Nephron progenitor cell (in vitro differentiated cells): ENCODE results near the gene ZNF362.

Experiments used
- DNase-seq: peaks from one replicate; pipeline ENCODE4 v3.0.0; 2021
- H3K27ac Mint-ChIP-seq: 2 replicates; pipeline ENCODE4 v1.8.0; 2021; ENCODE audit warnings: mild to moderate bottlenecking, moderate library complexity, mixed read lengths
- H3K27me3 Mint-ChIP-seq: 2 replicates; pipeline ENCODE4 v1.8.0; 2021; ENCODE audit warnings: mild to moderate bottlenecking, low read depth, mixed read lengths; ENCODE audit not compliant: poor library complexity
- H3K36me3 Mint-ChIP-seq: 2 replicates; pipeline ENCODE4 v1.8.0; 2021; ENCODE audit warnings: low read depth, mixed read lengths
- H3K4me1 Mint-ChIP-seq: 2 replicates; pipeline ENCODE4 v1.8.0; 2021; ENCODE audit warnings: mixed read lengths
- H3K4me3 Mint-ChIP-seq: 2 replicates; pipeline ENCODE4 v1.8.0; 2021; ENCODE audit warnings: mild to moderate bottlenecking, moderate library complexity, mixed read lengths
- H3K9me3 Mint-ChIP-seq: 2 replicates; pipeline ENCODE4 v1.8.0; 2021; ENCODE audit warnings: mild to moderate bottlenecking, moderate library complexity, mixed read lengths
- TF ChIP-seq, protein P1 (sequence below): fragments of 200-600 bp; sonication (generic); IDR thresholded peaks from 2 replicates; pipeline ENCODE4 v1.5.0; 2021; ENCODE audit warnings: antibody characterized with exemption

ZNF362 gene

DNA sequence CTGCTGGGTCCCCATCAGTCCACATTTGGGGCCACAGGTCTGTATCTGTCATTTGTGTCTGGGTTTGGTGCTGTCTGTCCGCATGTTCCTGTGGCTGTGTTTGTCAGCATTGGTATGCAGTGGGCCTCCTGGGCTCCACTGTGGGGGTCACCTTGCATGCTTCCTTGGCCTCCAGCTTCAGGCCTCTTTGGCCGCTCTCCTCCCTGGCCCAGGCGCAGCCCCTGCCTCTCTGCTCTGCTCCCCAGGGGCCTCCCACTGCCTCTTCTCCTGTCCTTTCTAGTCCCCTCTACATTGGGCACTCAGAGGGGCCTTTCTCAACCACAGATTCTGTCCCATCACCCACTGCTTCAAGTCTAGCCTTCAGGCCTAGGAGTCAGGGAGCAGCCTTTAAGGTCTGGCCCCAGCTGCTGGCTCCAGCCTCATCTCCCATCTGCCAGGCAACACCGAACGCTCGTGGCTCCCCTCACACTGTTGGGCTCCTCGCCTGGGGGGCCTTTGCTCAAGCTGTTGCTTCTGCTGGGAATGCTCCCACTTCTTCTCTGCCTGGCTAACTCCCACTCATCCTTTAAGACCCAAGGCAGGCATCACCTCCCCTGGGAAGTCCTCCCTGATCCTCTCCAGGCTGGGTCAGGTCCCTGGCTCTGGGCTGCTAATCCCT is 14.6 kb downstream of the ZNF362 start:
- H3K27me3 Mint-ChIP-seq: no peaks in the 10 kb centered on the region
- H3K9me3 Mint-ChIP-seq: no peaks in the 10 kb centered on the region
- H3K4me1 Mint-ChIP-seq: peaks cover 60% of the 10 kb centered on the region
- DNase-seq: no peak
- H3K36me3 Mint-ChIP-seq: peaks cover 21% of the 10 kb centered on the region
- no peak overlapping the region for H3K4me3 Mint-ChIP-seq
- peak overlapping the region; percentile 87 for H3K27ac Mint-ChIP-seq
- TF ChIP-seq, protein P1, sequence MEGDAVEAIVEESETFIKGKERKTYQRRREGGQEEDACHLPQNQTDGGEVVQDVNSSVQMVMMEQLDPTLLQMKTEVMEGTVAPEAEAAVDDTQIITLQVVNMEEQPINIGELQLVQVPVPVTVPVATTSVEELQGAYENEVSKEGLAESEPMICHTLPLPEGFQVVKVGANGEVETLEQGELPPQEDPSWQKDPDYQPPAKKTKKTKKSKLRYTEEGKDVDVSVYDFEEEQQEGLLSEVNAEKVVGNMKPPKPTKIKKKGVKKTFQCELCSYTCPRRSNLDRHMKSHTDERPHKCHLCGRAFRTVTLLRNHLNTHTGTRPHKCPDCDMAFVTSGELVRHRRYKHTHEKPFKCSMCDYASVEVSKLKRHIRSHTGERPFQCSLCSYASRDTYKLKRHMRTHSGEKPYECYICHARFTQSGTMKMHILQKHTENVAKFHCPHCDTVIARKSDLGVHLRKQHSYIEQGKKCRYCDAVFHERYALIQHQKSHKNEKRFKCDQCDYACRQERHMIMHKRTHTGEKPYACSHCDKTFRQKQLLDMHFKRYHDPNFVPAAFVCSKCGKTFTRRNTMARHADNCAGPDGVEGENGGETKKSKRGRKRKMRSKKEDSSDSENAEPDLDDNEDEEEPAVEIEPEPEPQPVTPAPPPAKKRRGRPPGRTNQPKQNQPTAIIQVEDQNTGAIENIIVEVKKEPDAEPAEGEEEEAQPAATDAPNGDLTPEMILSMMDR: no peak

DNA sequence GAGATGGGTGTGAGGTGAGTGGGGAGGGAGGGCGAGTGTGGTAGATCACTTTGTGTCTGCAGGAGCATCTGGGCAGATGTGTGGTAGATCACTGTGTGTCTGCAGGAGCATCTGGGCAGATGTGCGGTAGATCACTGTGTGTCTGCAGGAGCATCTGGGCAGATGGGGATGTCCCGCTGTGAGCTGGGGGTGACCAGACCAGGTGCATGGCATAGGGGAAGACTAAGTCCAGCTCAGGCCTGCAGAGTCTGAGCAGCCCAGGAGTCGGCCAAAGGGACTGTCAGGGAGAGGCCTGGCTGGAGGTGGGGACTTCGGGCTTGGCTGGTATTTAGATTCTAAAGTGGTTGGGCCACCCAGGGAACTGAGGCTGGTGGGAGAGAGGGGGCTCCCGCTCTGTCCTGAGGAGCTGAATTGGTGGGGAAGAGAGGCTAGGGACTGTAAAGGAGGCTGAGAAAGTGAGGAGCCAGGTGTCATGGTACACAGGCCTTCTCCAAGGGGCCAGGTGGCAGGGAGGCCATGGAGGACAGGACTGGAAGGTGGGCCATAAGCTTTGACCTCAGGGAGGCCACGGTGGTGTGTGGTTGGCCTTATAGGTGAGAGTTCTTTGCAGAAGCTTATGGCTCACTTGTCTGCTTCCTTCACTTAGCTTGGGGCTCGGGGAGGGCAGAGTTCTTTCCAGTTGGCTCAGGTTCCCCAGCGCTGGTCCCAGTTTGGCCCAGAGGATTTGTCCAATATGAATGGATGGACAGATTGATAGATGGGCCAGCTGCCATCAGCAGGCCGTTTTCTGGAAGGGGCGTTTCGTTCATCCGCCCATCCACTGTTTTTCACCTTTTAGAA is 15.6 kb downstream of the ZNF362 start:
- Mint-ChIP-seq H3K27ac (peak overlapping the region; percentile 89), H3K9me3 (no peaks in the 10 kb centered on the region)
- TF ChIP-seq, protein P1: no peak

DNA sequence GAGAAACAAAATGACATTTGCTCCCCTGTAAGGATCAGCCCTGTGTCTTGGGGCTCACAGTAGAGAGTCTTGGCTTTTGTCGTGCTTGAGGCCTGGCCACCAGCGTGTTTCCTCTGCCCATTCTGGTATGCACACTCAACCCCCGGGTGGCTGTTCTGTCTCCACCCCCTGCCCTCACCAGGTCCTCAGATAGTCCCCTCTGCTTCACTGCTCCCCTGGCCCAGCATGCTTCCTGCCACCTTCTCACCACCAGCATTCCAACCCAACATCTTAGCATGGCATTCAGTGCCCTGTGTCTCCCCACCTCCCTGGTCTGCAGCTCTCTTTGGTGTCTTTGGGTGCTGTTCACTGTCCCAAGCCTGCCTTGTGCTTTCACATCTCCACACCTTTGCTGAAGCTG is 16.2 kb downstream of the ZNF362 start:
- Mint-ChIP-seq H3K4me3 (no peak overlapping the region), H3K9me3 (no peaks in the 10 kb centered on the region), H3K4me1 (peaks cover 55% of the 10 kb centered on the region), H3K36me3 (peaks cover 31% of the 10 kb centered on the region), H3K27me3 (no peaks in the 10 kb centered on the region), H3K27ac (peak overlapping the region; percentile 81)
- no peak for DNase-seq
- TF ChIP-seq, protein P1: no peak

More for the DNA sequence above, 15.6 kb downstream of the ZNF362 start:
- DNase-seq: no peak
- H3K4me3 Mint-ChIP-seq: no peak overlapping the region
- H3K36me3 Mint-ChIP-seq: peaks cover 25% of the 10 kb centered on the region
- H3K4me1 Mint-ChIP-seq: peaks cover 60% of the 10 kb centered on the region
- no peaks in the 10 kb centered on the region for H3K27me3 Mint-ChIP-seq

DNA sequence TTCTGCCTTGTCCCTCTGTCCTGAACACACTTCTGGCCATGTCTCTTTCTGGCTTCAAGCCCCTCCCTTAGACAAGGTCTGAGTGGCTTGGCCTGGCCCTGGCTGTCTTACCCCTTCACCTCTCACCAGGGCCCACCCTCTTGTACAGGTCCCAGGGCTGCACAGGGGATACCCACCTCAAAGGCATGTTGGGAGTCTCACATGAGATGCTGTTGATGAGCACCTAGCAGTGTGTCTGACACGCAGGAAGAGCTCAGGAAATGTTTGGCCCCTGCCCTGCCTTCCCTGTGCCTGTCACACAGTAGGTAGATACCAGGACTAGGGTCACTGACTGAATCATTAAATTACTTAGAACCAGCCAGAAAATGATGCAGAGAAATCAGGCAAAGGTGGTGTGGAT is 16.6 kb downstream of the ZNF362 start:
- Mint-ChIP-seq H3K4me1 (peaks cover 50% of the 10 kb centered on the region), H3K4me3 (no peak overlapping the region), H3K9me3 (no peaks in the 10 kb centered on the region), H3K27ac (peak overlapping the region; percentile 81), H3K27me3 (no peaks in the 10 kb centered on the region), H3K36me3 (peaks cover 34% of the 10 kb centered on the region)
- no peak for DNase-seq
- TF ChIP-seq, protein P1: no peak

DNA sequence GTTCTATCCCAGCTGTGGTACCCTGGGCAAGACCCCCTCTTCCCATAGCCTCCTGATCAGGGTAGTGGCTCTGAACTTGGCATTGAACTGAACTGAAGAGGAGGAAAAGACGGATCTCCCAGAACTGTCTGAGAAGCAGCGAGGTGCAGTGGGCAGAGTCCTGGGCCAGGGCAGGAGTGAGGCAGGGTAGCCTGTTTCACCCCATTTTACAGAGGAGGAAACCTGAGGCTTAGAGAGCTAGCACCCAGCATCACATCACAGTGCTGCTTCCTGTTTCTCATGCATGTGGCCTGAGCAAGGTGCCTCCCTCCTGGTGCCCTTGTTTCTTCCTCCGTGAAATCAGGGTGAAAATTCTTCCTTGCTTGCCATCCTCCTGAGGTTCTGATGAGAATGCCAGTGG is 17.1 kb downstream of the ZNF362 start:
- Mint-ChIP-seq H3K36me3 (peaks cover 36% of the 10 kb centered on the region), H3K27ac (peak overlapping the region; percentile 51), H3K4me1 (peaks cover 46% of the 10 kb centered on the region), H3K27me3 (no peaks in the 10 kb centered on the region), H3K4me3 (no peak overlapping the region), H3K9me3 (no peaks in the 10 kb centered on the region)
- DNase-seq: no peak
- TF ChIP-seq, protein P1: no peak
